GM21717 (cell line): ENCODE measurements around the gene PGBD5.
"Not testable (repeated sequence)": the region's sequence is repeated elsewhere in the genome, so short reads cannot be mapped to it uniquely, and the experiment has no call there.

ENCODE experiments used
- ATAC-seq: cut with Tn5 transposase; IDR thresholded peaks from one replicate; pipeline ENCODE4 v1.9.1; 2021; ENCODE audit warnings: mild to moderate bottlenecking, moderate library complexity; ENCODE audit not compliant: unreplicated experiment

PGBD5 gene

GRCh38 chr1:230425252-230426091 lies 660 bp downstream of the PGBD5 start:
- no peak for ATAC-seq

- no peak for ATAC-seq
These were observed 1.5 kb downstream of the PGBD5 start for GRCh38 chr1:230424391-230425251.

- no peak for ATAC-seq
These were observed 2.2 kb downstream of the PGBD5 start for GRCh38 chr1:230423951-230424350.

- no peak for ATAC-seq
These were observed 2.9 kb downstream of the PGBD5 start for GRCh38 chr1:230423261-230423660.

- no peak for ATAC-seq
These were observed 3.7 kb downstream of the PGBD5 start for GRCh38 chr1:230422221-230422981.

- ATAC-seq, result no peak
These were observed 4.7 kb downstream of the PGBD5 start for GRCh38 chr1:230421481-230421880.

GRCh38 chr1:230420372-230420771 lies 5.8 kb downstream of the PGBD5 start:
- not testable (repeated sequence) for ATAC-seq

GRCh38 chr1:230416430-230416829 lies 9.7 kb downstream of the PGBD5 start:
- ATAC-seq, result no peak

GRCh38 chr1:230415405-230416132 lies 10.6 kb downstream of the PGBD5 start:
- ATAC-seq, result no peak

GRCh38 chr1:230414694-230415093 lies 11.4 kb downstream of the PGBD5 start:
- no peak for ATAC-seq

GRCh38 chr1:230414102-230414501 lies 12.0 kb downstream of the PGBD5 start:
- ATAC-seq, result no peak

- no peak for ATAC-seq
These were observed 13.1 kb downstream of the PGBD5 start for GRCh38 chr1:230413061-230413460.

GRCh38 chr1:230408971-230409370 lies 17.2 kb downstream of the PGBD5 start:
- ATAC-seq, result no peak

GRCh38 chr1:230407351-230407750 lies 18.8 kb downstream of the PGBD5 start:
- no peak for ATAC-seq

- not testable (repeated sequence) for ATAC-seq
These were observed 19.4 kb downstream of the PGBD5 start for GRCh38 chr1:230406727-230407126.

GRCh38 chr1:230403442-230403841 lies 22.7 kb downstream of the PGBD5 start:
- no peak for ATAC-seq

GRCh38 chr1:230401763-230402294 lies 24.3 kb downstream of the PGBD5 start:
- no peak for ATAC-seq

- no peak for ATAC-seq
These were observed 25.0 kb downstream of the PGBD5 start for GRCh38 chr1:230401101-230401500.

GRCh38 chr1:230400007-230400344 lies 26.2 kb downstream of the PGBD5 start:
- ATAC-seq, result no peak

GRCh38 chr1:230399321-230400006 lies 26.7 kb downstream of the PGBD5 start:
- ATAC-seq, result no peak
